ENCODE data around the gene ARHGAP4. TPM values are rescaled to one million over a fixed set of nuclear protein-coding genes. Genes with fewer than 3 reads are reported as not detected.

The ARHGAP4 gene
- total and polyA plus RNA-seq, 2 donors (not counting 3 experiments of a cell fraction or from before 2014, with no cell fraction given), result 20.9 to 33.3 TPM

DNA sequence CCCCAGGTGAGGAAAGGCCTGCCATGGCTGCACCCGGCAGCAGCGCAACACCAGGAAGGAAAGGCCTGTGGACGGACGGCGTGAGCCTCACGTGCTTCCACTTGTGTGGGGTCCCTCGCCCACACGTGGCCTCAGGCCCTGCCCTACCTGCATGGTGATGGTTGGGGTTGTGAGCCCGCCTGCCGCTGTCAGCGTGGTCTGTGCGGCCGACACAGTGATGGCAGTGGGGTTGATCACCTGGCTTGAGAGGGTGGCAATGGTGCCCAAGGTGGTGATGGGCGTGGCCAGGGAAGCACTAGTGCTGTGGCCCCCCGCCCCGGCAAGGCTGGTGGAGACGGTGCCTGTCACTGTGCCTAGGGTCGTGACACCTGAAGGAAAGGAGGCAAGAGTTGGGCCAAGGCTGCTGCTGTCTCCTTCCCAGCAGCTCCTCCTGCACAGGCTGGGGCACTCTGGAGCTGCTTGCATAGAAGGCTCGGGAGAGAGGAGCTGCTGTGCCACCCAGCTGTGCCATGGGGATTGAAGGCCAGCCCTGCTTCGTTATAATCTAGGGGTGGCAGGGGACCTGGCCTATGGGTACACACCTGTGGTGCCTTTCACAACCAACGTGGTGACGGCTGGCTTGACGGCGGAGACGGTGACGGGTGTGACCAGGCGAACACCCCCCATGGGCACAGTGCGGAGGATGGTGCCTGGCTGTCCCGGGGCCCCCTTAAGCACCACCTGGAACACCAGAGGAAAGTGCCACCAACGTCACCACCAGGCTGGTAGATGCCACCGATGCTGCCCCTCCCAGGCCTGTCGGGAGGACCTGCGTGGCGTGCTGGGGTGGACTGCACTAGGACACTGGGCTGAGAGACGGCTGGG, 30.2 kb upstream of the ARHGAP4 start:
- H3K79me2 ChIP-seq (ENCODE audit: control insufficient read depth, insufficient read depth, low read length), result peaks cover 7% of the 10 kb centered on the region
- no peak overlapping the region for H3K4me3 ChIP-seq (replicated peaks in 1 of 3; ENCODE audit: insufficient read depth in 1 of 3, low read depth in 1 of 3, low read length in 3 of 3)
- no peaks in the 10 kb centered on the region for H3K27me3 ChIP-seq (ENCODE audit: control insufficient read depth in 2 of 2, insufficient read depth in 2 of 2, low read length in 2 of 2)
- no peaks in the 10 kb centered on the region for H3K9me3 ChIP-seq (replicated peaks; ENCODE audit: control insufficient read depth, insufficient read depth, low read length)
- peaks cover 19 to 75% of the 10 kb centered on the region in 2 experiments for H3K36me3 ChIP-seq (ENCODE audit: control insufficient read depth in 2 of 2, extremely low read depth in 1 of 2, insufficient read depth in 2 of 2, low read length in 2 of 2)
- no peaks in the 10 kb centered on the region for H3K9me1 ChIP-seq (replicated peaks; ENCODE audit: control insufficient read depth, extremely low read depth, insufficient read depth, low read length)
- ChIA-PET POLR2A (no interaction called here), CTCF (no interaction called here)
- no peak for DNase-seq (ENCODE audit: low read depth, low spot score)
- intact Hi-C loops (cut with micrococcal nuclease) (no loop called here), dilution Hi-C loops (cut with MboI; ENCODE audit: extremely low pct_ligation_motif_present, low sequenced_read_pairs) (no loop called here)
- H3K4me2 ChIP-seq (ENCODE audit: insufficient read depth, low read length), result no peak overlapping the region
- BruUV-seq (replicated peaks), result no TSS peak
- no peaks in the 10 kb centered on the region for H4K20me1 ChIP-seq (replicated peaks; ENCODE audit: control insufficient read depth, extremely low read depth, insufficient read depth, low read length)
- no peak for TF ChIP-seq POLR2A (IDR thresholded peaks at IDR 0.05; ENCODE audit: low read depth, low read length)
- no peak for TF ChIP-seq EZH2 (IDR thresholded peaks at IDR 0.05; ENCODE audit: borderline replicate concordance, low read depth, low read length, severe bottlenecking)
- TF ChIP-seq, protein P1, sequence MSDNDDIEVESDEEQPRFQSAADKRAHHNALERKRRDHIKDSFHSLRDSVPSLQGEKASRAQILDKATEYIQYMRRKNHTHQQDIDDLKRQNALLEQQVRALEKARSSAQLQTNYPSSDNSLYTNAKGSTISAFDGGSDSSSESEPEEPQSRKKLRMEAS (IDR thresholded peaks at IDR 0.05; ENCODE audit: insufficient read depth, insufficient read length), result no peak
- no peak for TF ChIP-seq GATA2 (IDR thresholded peaks at IDR 0.05; ENCODE audit: insufficient read depth, insufficient read length, low read depth, low read length)
- no peak for TF ChIP-seq FOS (IDR thresholded peaks at IDR 0.05; ENCODE audit: borderline replicate concordance, insufficient read depth, low read length)
- TF ChIP-seq POLR2AphosphoS5 (IDR thresholded peaks at IDR 0.05; ENCODE audit: insufficient read depth, low read depth, low read length), result no peak
- TF ChIP-seq MYC (IDR thresholded peaks at IDR 0.05; ENCODE audit: low read depth, low read length), result no peak
- TF ChIP-seq JUN (IDR thresholded peaks at IDR 0.05; ENCODE audit: borderline replicate concordance, insufficient read depth, insufficient read length, low read depth), result no peak
- TF ChIP-seq, protein P2, sequence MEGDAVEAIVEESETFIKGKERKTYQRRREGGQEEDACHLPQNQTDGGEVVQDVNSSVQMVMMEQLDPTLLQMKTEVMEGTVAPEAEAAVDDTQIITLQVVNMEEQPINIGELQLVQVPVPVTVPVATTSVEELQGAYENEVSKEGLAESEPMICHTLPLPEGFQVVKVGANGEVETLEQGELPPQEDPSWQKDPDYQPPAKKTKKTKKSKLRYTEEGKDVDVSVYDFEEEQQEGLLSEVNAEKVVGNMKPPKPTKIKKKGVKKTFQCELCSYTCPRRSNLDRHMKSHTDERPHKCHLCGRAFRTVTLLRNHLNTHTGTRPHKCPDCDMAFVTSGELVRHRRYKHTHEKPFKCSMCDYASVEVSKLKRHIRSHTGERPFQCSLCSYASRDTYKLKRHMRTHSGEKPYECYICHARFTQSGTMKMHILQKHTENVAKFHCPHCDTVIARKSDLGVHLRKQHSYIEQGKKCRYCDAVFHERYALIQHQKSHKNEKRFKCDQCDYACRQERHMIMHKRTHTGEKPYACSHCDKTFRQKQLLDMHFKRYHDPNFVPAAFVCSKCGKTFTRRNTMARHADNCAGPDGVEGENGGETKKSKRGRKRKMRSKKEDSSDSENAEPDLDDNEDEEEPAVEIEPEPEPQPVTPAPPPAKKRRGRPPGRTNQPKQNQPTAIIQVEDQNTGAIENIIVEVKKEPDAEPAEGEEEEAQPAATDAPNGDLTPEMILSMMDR (IDR thresholded peaks at IDR 0.05; ENCODE audit: extremely low read depth in 1 of 2, insufficient read depth in 1 of 2, low read depth in 1 of 2, low read length in 2 of 2), result no peak
- no peak for FAIRE-seq
- no peak overlapping the region for H2AFZ ChIP-seq (ENCODE audit: low read depth, low read length)
- no peaks in the 10 kb centered on the region for H3K4me1 ChIP-seq (ENCODE audit: control insufficient read depth, extremely low read depth, insufficient read depth, low read length)
- H3K9ac ChIP-seq (replicated peaks; ENCODE audit: extremely low read depth, insufficient read depth, low read length), result no peak overlapping the region
- H3K27ac ChIP-seq (ENCODE audit: insufficient read depth, low read depth, low read length), result no peak overlapping the region

All from endothelial cell of umbilical vein (primary cell).